ENCODE data around the gene SLC23A2. TPM values are rescaled to one million over a fixed set of nuclear protein-coding genes. Genes with fewer than 3 reads are reported as not detected.
"Not testable (repeated sequence)": the region's sequence is repeated elsewhere in the genome, so short reads cannot be mapped to it uniquely, and the experiment has no call there.

Gene SLC23A2
- total RNA-seq, 1 donor from 2014 or later: 28.5 TPM

GRCh38 chr20:5030348-5031205 lies 29.3 kb upstream of the SLC23A2 start:
- Mint-ChIP-seq H3K27ac (no peak overlapping the region), H3K36me3 (ENCODE audit: low read depth) (no peaks in the 10 kb centered on the region), H3K27me3 (ENCODE audit: insufficient read depth) (no peaks in the 10 kb centered on the region), H3K9me3 (no peaks in the 10 kb centered on the region), H3K4me1 (ENCODE audit: low read depth) (no peaks in the 10 kb centered on the region), H3K4me3 (no peak overlapping the region)
- intact Hi-C loops (cut with micrococcal nuclease): loop anchor here (1.0 kb wide), 1 partner anchor 9 kb away; no protein-coding TSS in a partner anchor
- no peak for DNase-seq (ENCODE audit: low spot score)

GRCh38 chr20:5028258-5029059 lies 27.1 kb upstream of the SLC23A2 start:
- H3K4me3 Mint-ChIP-seq; H3K36me3 Mint-ChIP-seq (ENCODE audit: low read depth); H3K9me3 Mint-ChIP-seq; intact Hi-C loops (cut with micrococcal nuclease); DNase-seq (ENCODE audit: low spot score); H3K4me1 Mint-ChIP-seq (ENCODE audit: low read depth); H3K27ac Mint-ChIP-seq; H3K27me3 Mint-ChIP-seq (ENCODE audit: insufficient read depth): not testable (repeated sequence)

DNA sequence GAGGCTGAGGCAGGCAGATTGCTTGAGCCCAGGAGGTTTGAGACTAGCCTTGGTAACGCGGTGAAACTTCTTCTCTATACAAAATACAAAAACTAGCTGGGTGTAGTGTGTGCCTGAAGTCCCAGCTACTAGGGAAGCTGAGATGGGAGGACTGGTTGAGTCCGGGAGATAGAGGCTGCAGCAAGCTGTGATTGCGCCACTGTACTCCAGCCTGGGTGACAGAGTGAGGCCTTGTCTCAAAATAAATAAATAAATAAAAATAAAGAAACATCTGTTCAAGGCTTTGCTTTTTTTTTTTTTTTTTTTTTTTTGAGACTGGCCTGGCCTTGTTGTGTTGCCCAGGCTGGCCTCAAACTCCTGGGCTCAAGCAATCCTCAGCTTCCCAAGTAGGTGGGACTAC lies 23.7 kb upstream of the SLC23A2 start:
- no peaks in the 10 kb centered on the region for H3K27me3 Mint-ChIP-seq (ENCODE audit: insufficient read depth)
- no peak for DNase-seq (ENCODE audit: low spot score)
- H3K36me3 Mint-ChIP-seq (ENCODE audit: low read depth): no peaks in the 10 kb centered on the region
- peaks cover 5% of the 10 kb centered on the region for H3K4me1 Mint-ChIP-seq (ENCODE audit: low read depth)
- H3K4me3 Mint-ChIP-seq: no peak overlapping the region
- no peak overlapping the region for H3K27ac Mint-ChIP-seq
- intact Hi-C loops (cut with micrococcal nuclease): no loop called here
- H3K9me3 Mint-ChIP-seq: no peaks in the 10 kb centered on the region

DNA sequence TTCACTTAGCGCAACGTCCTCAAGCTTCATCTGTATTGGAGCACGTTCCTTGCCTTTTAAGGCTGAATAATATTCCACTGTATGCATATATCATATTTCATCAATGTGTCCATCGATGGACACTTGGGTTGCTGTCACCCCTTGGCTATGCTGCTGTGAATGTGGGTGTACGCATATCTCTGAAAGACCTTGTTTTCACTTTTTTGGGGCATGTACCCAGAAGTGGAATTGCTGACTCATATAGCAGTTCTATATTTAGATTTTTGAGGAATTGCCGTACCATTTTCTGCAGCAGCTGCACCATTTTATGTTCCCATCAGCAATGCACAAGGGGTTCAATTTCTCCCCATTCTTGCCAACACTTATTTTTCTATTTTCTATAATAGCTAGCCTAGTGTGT lies 22.8 kb upstream of the SLC23A2 start:
- intact Hi-C loops (cut with micrococcal nuclease): no loop called here
- Mint-ChIP-seq H3K36me3 (ENCODE audit: low read depth) (no peaks in the 10 kb centered on the region), H3K4me1 (ENCODE audit: low read depth) (peaks cover 5% of the 10 kb centered on the region), H3K9me3 (no peaks in the 10 kb centered on the region), H3K4me3 (no peak overlapping the region), H3K27ac (no peak overlapping the region), H3K27me3 (ENCODE audit: insufficient read depth) (no peaks in the 10 kb centered on the region)
- DNase-seq (ENCODE audit: low spot score): no peak

- not testable (repeated sequence) for H3K27ac Mint-ChIP-seq
Observed at GRCh38 chr20:5023171-5023570, 21.9 kb upstream of the SLC23A2 start.

GRCh38 chr20:5020760-5021159 lies 19.4 kb upstream of the SLC23A2 start:
- Mint-ChIP-seq H3K27ac (no peak overlapping the region), H3K4me3 (no peak overlapping the region), H3K4me1 (ENCODE audit: low read depth) (peaks cover 5% of the 10 kb centered on the region), H3K27me3 (ENCODE audit: insufficient read depth) (peaks cover 3% of the 10 kb centered on the region), H3K36me3 (ENCODE audit: low read depth) (no peaks in the 10 kb centered on the region), H3K9me3 (no peaks in the 10 kb centered on the region)
- intact Hi-C loops (cut with micrococcal nuclease): no loop called here
- DNase-seq (ENCODE audit: low spot score): no peak

More at GRCh38 chr20:5023171-5023570, 21.9 kb upstream of the SLC23A2 start:
- H3K36me3 Mint-ChIP-seq (ENCODE audit: low read depth); H3K4me1 Mint-ChIP-seq (ENCODE audit: low read depth); H3K27me3 Mint-ChIP-seq (ENCODE audit: insufficient read depth); intact Hi-C loops (cut with micrococcal nuclease); H3K4me3 Mint-ChIP-seq; H3K9me3 Mint-ChIP-seq; DNase-seq (ENCODE audit: low spot score): not testable (repeated sequence)

- DNase-seq (ENCODE audit: low spot score): no peak
- intact Hi-C loops (cut with micrococcal nuclease): no loop called here
- peaks cover 13% of the 10 kb centered on the region for H3K4me1 Mint-ChIP-seq (ENCODE audit: low read depth)
- peaks cover 6% of the 10 kb centered on the region for H3K27me3 Mint-ChIP-seq (ENCODE audit: insufficient read depth)
- no peaks in the 10 kb centered on the region for H3K36me3 Mint-ChIP-seq (ENCODE audit: low read depth)
- no peak overlapping the region for H3K4me3 Mint-ChIP-seq
- H3K9me3 Mint-ChIP-seq: no peaks in the 10 kb centered on the region
- peak overlapping the region; percentile 5 for H3K27ac Mint-ChIP-seq
Observed at GRCh38 chr20:5013682-5014447, 12.6 kb upstream of the SLC23A2 start.

DNA sequence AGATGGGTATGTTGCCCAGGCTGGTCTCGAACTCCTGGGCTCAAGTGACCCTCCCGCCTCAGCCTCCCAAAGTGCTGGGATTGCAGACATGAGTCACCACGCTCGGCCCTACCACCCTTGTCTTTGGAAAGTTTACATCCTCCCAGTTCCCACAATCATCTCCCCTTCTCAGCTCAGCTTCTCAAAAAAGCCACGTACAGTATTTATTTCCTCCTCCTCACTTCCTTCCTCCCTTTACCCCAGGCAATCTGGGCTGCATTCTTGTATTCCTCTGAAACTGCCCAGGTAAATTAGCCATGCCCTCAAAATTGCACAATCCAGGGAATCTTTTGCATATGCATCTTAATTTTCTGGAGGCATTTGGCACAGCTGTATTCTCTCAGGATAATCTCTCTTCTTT lies 7.4 kb upstream of the SLC23A2 start:
- no peak for DNase-seq (ENCODE audit: low spot score)
- peaks cover 19% of the 10 kb centered on the region for H3K4me1 Mint-ChIP-seq (ENCODE audit: low read depth)
- intact Hi-C loops (cut with micrococcal nuclease): no loop called here
- H3K36me3 Mint-ChIP-seq (ENCODE audit: low read depth): no peaks in the 10 kb centered on the region
- H3K27ac Mint-ChIP-seq: no peak overlapping the region
- no peak overlapping the region for H3K4me3 Mint-ChIP-seq
- no peaks in the 10 kb centered on the region for H3K9me3 Mint-ChIP-seq
- H3K27me3 Mint-ChIP-seq (ENCODE audit: insufficient read depth): peaks cover 7% of the 10 kb centered on the region

GRCh38 chr20:5005326-5005725 lies 4.0 kb upstream of the SLC23A2 start:
- intact Hi-C loops (cut with micrococcal nuclease): no loop called here
- Mint-ChIP-seq H3K4me1 (ENCODE audit: low read depth) (peaks cover 19% of the 10 kb centered on the region), H3K4me3 (no peak overlapping the region), H3K9me3 (no peaks in the 10 kb centered on the region), H3K27me3 (ENCODE audit: insufficient read depth) (peaks cover 7% of the 10 kb centered on the region), H3K27ac (no peak overlapping the region), H3K36me3 (ENCODE audit: low read depth) (peaks cover 3% of the 10 kb centered on the region)
- DNase-seq (ENCODE audit: low spot score): no peak

- intact Hi-C loops (cut with micrococcal nuclease): loop anchor here (5.0 kb wide), 1 partner anchor 43 kb away; no protein-coding TSS in a partner anchor
- H3K36me3 Mint-ChIP-seq (ENCODE audit: low read depth); H3K27ac Mint-ChIP-seq; DNase-seq (ENCODE audit: low spot score); H3K4me3 Mint-ChIP-seq; H3K9me3 Mint-ChIP-seq; H3K27me3 Mint-ChIP-seq (ENCODE audit: insufficient read depth): not testable (repeated sequence)
- H3K4me1 Mint-ChIP-seq (ENCODE audit: low read depth): peaks cover 24% of the 10 kb centered on the region
Observed at GRCh38 chr20:5004825-5005224, 3.5 kb upstream of the SLC23A2 start.

DNA sequence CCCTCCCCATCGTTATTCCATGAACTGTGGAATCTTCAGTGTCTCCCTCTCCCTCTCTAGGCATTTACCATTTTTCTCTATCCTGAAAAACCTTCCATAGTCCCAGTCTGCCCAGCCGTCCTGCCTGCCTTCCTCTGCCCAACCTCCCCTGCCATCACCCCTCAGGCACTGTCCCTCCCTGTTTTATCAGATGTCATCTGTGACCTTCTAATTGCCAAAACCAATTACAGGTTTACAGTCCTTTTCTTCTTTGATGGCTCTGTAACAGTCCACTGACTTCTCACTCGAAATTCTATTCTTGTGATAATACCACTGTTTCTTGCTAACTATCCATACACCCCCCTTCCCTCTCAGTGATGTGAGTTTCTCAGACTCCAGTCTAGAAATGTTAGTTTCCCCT lies 2.3 kb upstream of the SLC23A2 start:
- H3K9me3 Mint-ChIP-seq: no peaks in the 10 kb centered on the region
- H3K36me3 Mint-ChIP-seq (ENCODE audit: low read depth): peaks cover 4% of the 10 kb centered on the region
- H3K4me1 Mint-ChIP-seq (ENCODE audit: low read depth): peaks cover 25% of the 10 kb centered on the region
- peak overlapping the region; percentile 11 for H3K27ac Mint-ChIP-seq
- peak overlapping the region; percentile 47 for H3K4me3 Mint-ChIP-seq
- intact Hi-C loops (cut with micrococcal nuclease): loop anchor here (5.0 kb wide), 1 partner anchor 41 kb away; no protein-coding TSS in a partner anchor
- DNase-seq (ENCODE audit: low spot score): no peak
- H3K27me3 Mint-ChIP-seq (ENCODE audit: insufficient read depth): peaks cover 7% of the 10 kb centered on the region

GRCh38 chr20:5002077-5002413 lies 735 bp upstream of the SLC23A2 start:
- intact Hi-C loops (cut with micrococcal nuclease): loop anchor here (5.0 kb wide), 1 partner anchor 40 kb away; no protein-coding TSS in a partner anchor
- no peaks in the 10 kb centered on the region for H3K9me3 Mint-ChIP-seq
- H3K36me3 Mint-ChIP-seq (ENCODE audit: low read depth): peaks cover 9% of the 10 kb centered on the region
- no peak overlapping the region for H3K27ac Mint-ChIP-seq
- peak overlapping the region; percentile 97 for H3K4me3 Mint-ChIP-seq
- no peak for DNase-seq (ENCODE audit: low spot score)
- peaks cover 29% of the 10 kb centered on the region for H3K4me1 Mint-ChIP-seq (ENCODE audit: low read depth)
- H3K27me3 Mint-ChIP-seq (ENCODE audit: insufficient read depth): peaks cover 7% of the 10 kb centered on the region
